HepG2 (cell line): Measurements from ENCODE around the gene LZTR1. TPM values are rescaled to one million over a fixed set of nuclear protein-coding genes. Genes with fewer than 3 reads are reported as not detected.

Experiments used
- HOXA7 ChIP-seq: sonication (generic); formaldehyde crosslinking; IDR thresholded peaks from 2 replicates; pipeline ENCODE4 v1.8.1; 2022; ENCODE audit warnings: mild to moderate bottlenecking, missing genetic modification reagents, moderate library complexity
- ISX ChIP-seq: sonication (generic); formaldehyde crosslinking; conservative IDR thresholded peaks from 2 replicates; pipeline ENCODE4 v1.5.0; 2020; ENCODE audit warnings: missing genetic modification reagents
- NCOA2 ChIP-seq: sonication (generic); formaldehyde crosslinking; IDR thresholded peaks from 2 replicates; pipeline ENCODE4 v1.8.0; 2022; ENCODE audit warnings: inconsistent platforms
- RARG ChIP-seq: sonication (generic); formaldehyde crosslinking; IDR thresholded peaks from 2 replicates; pipeline ENCODE4 v1.4.0; 2020; ENCODE audit warnings: low read depth, mild to moderate bottlenecking, missing genetic modification reagents
- SP2 ChIP-seq: sonication (generic); formaldehyde crosslinking; IDR thresholded peaks from 2 replicates; pipeline ENCODE4 v1.5.1; 2020; ENCODE audit warnings: mild to moderate bottlenecking, missing genetic modification reagents
- SUZ12 ChIP-seq: fragments of 150-350 bp; IDR thresholded peaks from 2 replicates; pipeline ENCODE4 v1.6.1; 2014; ENCODE audit warnings: low read depth, low read length
- TARDBP ChIP-seq: sonication (generic); formaldehyde crosslinking; IDR thresholded peaks from 2 replicates; pipeline ENCODE4 v1.8.0; 2022; ENCODE audit warnings: mild to moderate bottlenecking, missing genetic modification reagents
- THAP11 ChIP-seq: IDR thresholded peaks from 2 replicates; pipeline ENCODE4 v1.6.1; 2016; ENCODE audit warnings: missing biosample characterization, missing genetic modification reagents
- ZBTB38 ChIP-seq: sonication (generic); formaldehyde crosslinking; IDR thresholded peaks from 2 replicates; pipeline ENCODE4 v1.5.1; 2020; ENCODE audit warnings: mild to moderate bottlenecking, missing genetic modification reagents
- ZNF430 ChIP-seq: sonication (generic); formaldehyde crosslinking; IDR thresholded peaks from 2 replicates; pipeline ENCODE4 v1.9.0; 2021; ENCODE audit warnings: mild to moderate bottlenecking, missing genetic modification reagents
- ZNF816 ChIP-seq: sonication (generic); formaldehyde crosslinking; IDR thresholded peaks from 2 replicates; pipeline ENCODE4 v1.8.0; 2022; ENCODE audit warnings: missing genetic modification reagents, mild to moderate bottlenecking, borderline replicate concordance
- polyA plus RNA-seq, 8 experiments: library from polyadenylated mRNA; depleted of rRNA in 3 of 8; stranded (reverse) in 7 of 8; unstranded in 1 of 8; fragments of >200 nt; fragmentation: Illumina TruSeq in 4 of 8; extraction: Trizol in 4 of 8; gene quantifications; 2 replicates each; pipeline versions ENCODE4 v1.2.1 to v1.2.3, GENCODE V29; 2011 to 2016; ENCODE audit warnings: low read depth in 4 of 8, missing spikeins in 1 of 8, mixed read lengths in 1 of 8; ENCODE audit not compliant: insufficient read depth in 1 of 8
- total RNA-seq, 5 experiments: library from RNA; depleted of rRNA; stranded (reverse); fragments of >200 nt; fragmentation: Illumina TruSeq; extraction: Trizol; gene quantifications; 2 replicates each; pipeline ENCODE4 v1.2.3, GENCODE V29; 2016; ENCODE audit warnings: low read depth in 1 of 5
- TF ChIP-seq, protein P1 (sequence below): sonication (generic); formaldehyde crosslinking; IDR thresholded peaks from 2 replicates; pipeline ENCODE4; 2020; ENCODE audit warnings: missing genetic modification reagents, mild to moderate bottlenecking, borderline replicate concordance
- TF ChIP-seq, protein P2 (sequence below): sonication (generic); formaldehyde crosslinking; IDR thresholded peaks from 2 replicates; pipeline ENCODE4 v1.5.1; 2020; ENCODE audit warnings: mild to moderate bottlenecking, missing genetic modification reagents, moderate library complexity
- TF ChIP-seq, protein P3 (sequence below): sonication (generic); formaldehyde crosslinking; IDR thresholded peaks from 2 replicates; pipeline ENCODE4 v1.5.0; 2020; ENCODE audit warnings: missing genetic modification reagents
- TF ChIP-seq, protein P4 (sequence below): sonication (generic); formaldehyde crosslinking; IDR thresholded peaks from 2 replicates; pipeline ENCODE4 v1.8.1; 2022; ENCODE audit warnings: mild to moderate bottlenecking, missing genetic modification reagents
- TF ChIP-seq, protein P5 (sequence below): sonication (generic); formaldehyde crosslinking; conservative IDR thresholded peaks from 2 replicates; pipeline ENCODE4 v1.4.0; 2020; ENCODE audit warnings: missing genetic modification reagents
- TF ChIP-seq, protein P6 (sequence below): sonication (generic); formaldehyde crosslinking; IDR thresholded peaks from 2 replicates; pipeline ENCODE4 v1.5.0; 2020; ENCODE audit warnings: mild to moderate bottlenecking, missing genetic modification reagents
- TF ChIP-seq, protein P7 (sequence below): sonication (generic); formaldehyde crosslinking; IDR thresholded peaks from 2 replicates; pipeline ENCODE4 v1.5.1; 2020; ENCODE audit warnings: mild to moderate bottlenecking, moderate library complexity, missing genetic modification reagents

Gene LZTR1
- total and polyA plus RNA-seq, 2 of the 13 experiments (the other 11 are each of a cell fraction or from before 2014, with no cell fraction given), result 21.8 to 22.4 TPM

DNA sequence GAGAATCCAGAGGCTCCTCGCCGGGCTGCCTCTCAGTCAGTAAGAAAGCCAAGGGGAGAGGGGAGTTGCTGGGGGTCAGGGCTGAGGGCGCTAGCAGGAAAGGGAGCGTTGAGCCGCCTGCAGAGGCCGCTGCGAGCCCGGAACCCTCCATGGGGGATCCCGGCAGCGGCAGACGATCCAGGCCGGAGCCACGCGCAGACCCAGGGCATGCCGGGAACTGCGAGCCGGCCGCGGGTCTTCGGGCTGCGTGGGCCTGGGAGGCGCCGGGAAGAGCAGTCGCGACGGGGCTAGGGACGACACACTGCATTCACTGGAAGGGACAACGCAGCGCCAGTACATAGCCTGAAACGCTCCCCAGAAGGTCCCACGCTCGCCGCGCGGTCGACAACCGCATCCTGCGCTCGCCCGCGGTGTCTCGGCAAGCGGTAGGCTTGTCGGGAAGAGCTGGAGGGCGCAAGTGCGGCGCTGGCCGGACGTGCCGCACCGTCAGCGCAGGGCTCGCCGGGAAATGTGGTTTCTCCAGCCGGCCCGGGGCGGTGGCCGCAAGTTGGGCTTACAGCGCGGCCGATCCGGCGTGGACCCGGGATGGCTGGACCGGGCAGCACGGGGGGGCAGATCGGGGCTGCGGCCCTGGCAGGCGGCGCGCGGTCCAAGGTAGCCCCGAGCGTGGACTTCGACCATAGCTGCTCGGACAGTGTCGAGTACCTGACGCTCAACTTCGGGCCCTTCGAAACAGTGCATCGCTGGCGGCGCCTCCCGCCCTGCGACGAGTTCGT lies at the start of gene LZTR1 (continued):
- TF ChIP-seq ZNF430 (CRISPR knock-in tag) (peak; percentile 92), SUZ12 (peak; percentile 55), RARG (CRISPR knock-in tag) (no peak), HOXA7 (no peak), ZNF816 (CRISPR knock-in tag) (peak; percentile 62; the same call in 1 of the 2 replicates), TARDBP (CRISPR knock-in tag) (peak; percentile 96), THAP11 (CRISPR knock-in tag) (peak; percentile 99), ISX (CRISPR knock-in tag) (peak; percentile 98), NCOA2 (CRISPR knock-in tag) (peak; percentile 36; the same call in 1 of the 2 replicates), SP2 (CRISPR knock-in tag) (peak; percentile 58), ZBTB38 (CRISPR knock-in tag) (peak; percentile 81; the same call in 1 of the 2 replicates)
- TF ChIP-seq, protein P1, sequence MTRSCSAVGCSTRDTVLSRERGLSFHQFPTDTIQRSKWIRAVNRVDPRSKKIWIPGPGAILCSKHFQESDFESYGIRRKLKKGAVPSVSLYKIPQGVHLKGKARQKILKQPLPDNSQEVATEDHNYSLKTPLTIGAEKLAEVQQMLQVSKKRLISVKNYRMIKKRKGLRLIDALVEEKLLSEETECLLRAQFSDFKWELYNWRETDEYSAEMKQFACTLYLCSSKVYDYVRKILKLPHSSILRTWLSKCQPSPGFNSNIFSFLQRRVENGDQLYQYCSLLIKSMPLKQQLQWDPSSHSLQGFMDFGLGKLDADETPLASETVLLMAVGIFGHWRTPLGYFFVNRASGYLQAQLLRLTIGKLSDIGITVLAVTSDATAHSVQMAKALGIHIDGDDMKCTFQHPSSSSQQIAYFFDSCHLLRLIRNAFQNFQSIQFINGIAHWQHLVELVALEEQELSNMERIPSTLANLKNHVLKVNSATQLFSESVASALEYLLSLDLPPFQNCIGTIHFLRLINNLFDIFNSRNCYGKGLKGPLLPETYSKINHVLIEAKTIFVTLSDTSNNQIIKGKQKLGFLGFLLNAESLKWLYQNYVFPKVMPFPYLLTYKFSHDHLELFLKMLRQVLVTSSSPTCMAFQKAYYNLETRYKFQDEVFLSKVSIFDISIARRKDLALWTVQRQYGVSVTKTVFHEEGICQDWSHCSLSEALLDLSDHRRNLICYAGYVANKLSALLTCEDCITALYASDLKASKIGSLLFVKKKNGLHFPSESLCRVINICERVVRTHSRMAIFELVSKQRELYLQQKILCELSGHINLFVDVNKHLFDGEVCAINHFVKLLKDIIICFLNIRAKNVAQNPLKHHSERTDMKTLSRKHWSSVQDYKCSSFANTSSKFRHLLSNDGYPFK (CRISPR knock-in tag), result peak; percentile 87; the same call in 1 of the 2 replicates
- TF ChIP-seq, protein P2, sequence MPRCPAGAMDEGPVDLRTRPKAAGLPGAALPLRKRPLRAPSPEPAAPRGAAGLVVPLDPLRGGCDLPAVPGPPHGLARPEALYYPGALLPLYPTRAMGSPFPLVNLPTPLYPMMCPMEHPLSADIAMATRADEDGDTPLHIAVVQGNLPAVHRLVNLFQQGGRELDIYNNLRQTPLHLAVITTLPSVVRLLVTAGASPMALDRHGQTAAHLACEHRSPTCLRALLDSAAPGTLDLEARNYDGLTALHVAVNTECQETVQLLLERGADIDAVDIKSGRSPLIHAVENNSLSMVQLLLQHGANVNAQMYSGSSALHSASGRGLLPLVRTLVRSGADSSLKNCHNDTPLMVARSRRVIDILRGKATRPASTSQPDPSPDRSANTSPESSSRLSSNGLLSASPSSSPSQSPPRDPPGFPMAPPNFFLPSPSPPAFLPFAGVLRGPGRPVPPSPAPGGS, result peak; percentile 92
- TF ChIP-seq, protein P3, sequence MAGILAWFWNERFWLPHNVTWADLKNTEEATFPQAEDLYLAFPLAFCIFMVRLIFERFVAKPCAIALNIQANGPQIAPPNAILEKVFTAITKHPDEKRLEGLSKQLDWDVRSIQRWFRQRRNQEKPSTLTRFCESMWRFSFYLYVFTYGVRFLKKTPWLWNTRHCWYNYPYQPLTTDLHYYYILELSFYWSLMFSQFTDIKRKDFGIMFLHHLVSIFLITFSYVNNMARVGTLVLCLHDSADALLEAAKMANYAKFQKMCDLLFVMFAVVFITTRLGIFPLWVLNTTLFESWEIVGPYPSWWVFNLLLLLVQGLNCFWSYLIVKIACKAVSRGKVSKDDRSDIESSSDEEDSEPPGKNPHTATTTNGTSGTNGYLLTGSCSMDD, result peak; percentile 83; the same call in 1 of the 2 replicates
- TF ChIP-seq, protein P4, sequence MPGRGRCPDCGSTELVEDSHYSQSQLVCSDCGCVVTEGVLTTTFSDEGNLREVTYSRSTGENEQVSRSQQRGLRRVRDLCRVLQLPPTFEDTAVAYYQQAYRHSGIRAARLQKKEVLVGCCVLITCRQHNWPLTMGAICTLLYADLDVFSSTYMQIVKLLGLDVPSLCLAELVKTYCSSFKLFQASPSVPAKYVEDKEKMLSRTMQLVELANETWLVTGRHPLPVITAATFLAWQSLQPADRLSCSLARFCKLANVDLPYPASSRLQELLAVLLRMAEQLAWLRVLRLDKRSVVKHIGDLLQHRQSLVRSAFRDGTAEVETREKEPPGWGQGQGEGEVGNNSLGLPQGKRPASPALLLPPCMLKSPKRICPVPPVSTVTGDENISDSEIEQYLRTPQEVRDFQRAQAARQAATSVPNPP, result peak; percentile 83
- TF ChIP-seq, protein P5, sequence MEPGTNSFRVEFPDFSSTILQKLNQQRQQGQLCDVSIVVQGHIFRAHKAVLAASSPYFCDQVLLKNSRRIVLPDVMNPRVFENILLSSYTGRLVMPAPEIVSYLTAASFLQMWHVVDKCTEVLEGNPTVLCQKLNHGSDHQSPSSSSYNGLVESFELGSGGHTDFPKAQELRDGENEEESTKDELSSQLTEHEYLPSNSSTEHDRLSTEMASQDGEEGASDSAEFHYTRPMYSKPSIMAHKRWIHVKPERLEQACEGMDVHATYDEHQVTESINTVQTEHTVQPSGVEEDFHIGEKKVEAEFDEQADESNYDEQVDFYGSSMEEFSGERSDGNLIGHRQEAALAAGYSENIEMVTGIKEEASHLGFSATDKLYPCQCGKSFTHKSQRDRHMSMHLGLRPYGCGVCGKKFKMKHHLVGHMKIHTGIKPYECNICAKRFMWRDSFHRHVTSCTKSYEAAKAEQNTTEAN (CRISPR knock-in tag), result peak; percentile 87
- TF ChIP-seq, protein P6, sequence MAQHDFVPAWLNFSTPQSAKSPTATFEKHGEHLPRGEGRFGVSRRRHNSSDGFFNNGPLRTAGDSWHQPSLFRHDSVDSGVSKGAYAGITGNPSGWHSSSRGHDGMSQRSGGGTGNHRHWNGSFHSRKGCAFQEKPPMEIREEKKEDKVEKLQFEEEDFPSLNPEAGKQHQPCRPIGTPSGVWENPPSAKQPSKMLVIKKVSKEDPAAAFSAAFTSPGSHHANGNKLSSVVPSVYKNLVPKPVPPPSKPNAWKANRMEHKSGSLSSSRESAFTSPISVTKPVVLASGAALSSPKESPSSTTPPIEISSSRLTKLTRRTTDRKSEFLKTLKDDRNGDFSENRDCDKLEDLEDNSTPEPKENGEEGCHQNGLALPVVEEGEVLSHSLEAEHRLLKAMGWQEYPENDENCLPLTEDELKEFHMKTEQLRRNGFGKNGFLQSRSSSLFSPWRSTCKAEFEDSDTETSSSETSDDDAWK (CRISPR knock-in tag), result no peak
- TF ChIP-seq, protein P7, sequence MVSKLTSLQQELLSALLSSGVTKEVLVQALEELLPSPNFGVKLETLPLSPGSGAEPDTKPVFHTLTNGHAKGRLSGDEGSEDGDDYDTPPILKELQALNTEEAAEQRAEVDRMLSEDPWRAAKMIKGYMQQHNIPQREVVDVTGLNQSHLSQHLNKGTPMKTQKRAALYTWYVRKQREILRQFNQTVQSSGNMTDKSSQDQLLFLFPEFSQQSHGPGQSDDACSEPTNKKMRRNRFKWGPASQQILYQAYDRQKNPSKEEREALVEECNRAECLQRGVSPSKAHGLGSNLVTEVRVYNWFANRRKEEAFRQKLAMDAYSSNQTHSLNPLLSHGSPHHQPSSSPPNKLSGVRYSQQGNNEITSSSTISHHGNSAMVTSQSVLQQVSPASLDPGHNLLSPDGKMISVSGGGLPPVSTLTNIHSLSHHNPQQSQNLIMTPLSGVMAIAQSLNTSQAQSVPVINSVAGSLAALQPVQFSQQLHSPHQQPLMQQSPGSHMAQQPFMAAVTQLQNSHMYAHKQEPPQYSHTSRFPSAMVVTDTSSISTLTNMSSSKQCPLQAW (CRISPR knock-in tag), result peak; percentile 96
